Tibial nerve (tissue), 4 donors: ENCODE measurements around the gene CCDC63.

Experiments
- CTCF ChIP-seq, 5 experiments: fragments of 200-600 bp in 3 of 5; fragments of 450-650 bp in 2 of 5; sonication (generic) in 3 of 5; IDR thresholded peaks; one replicate each; pipeline ENCODE4 v1.5.1; 2016 to 2019; ENCODE audit warnings: antibody characterized with exemption in 5 of 5, mild to moderate bottlenecking in 3 of 5, moderate library complexity in 2 of 5
- EP300 ChIP-seq, 2 donors: sonication (generic); formaldehyde crosslinking; IDR thresholded peaks; one replicate each; pipeline ENCODE4 v1.6.1; 2017; ENCODE audit warnings: antibody characterized with exemption in 2 of 2, mild to moderate bottlenecking in 1 of 2
- POLR2A ChIP-seq, 2 donors: fragments of 450-650 bp; IDR thresholded peaks; one replicate each; pipeline ENCODE4 v1.6.1; 2017; ENCODE audit warnings: antibody characterized with exemption in 2 of 2, mild to moderate bottlenecking in 2 of 2, moderate library complexity in 2 of 2

DNA sequence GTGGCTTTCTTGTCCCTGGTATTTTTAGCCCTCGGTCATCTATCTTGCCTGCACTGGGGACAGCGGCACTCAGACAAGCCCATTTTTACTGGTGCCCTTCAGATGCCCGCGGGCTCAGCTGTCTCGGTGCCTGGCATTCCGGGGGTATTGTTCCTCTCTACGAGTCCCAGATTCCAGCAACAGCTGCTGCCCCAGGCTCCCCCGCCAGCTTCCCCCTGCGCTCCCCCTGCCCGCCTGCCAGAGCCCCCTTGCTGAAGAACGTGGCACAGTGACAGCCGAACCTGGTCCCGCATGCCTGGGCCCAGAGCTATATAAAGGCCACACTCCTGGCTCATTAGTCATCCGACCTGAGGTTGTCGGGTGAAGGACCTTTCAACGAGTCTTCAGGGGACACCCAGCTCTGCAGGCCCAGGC, 84.5 kb downstream of the CCDC63 start:
- TF ChIP-seq CTCF (IDR thresholded peaks at IDR 0.05) (no peak), EP300 (IDR thresholded peaks at IDR 0.05) (no peak), POLR2A (IDR thresholded peaks at IDR 0.05) (no peak)
